Osteoblast (primary cell): ENCODE data around the gene CELF4. TPM values are rescaled to one million over a fixed set of nuclear protein-coding genes. Genes with fewer than 3 reads are reported as not detected.

ENCODE experiments used
- DNase-seq: peaks from one replicate; pipeline ENCODE4 v3.0.0; 2011; ENCODE audit warnings: low spot score, mixed read lengths; ENCODE audit not compliant: insufficient read length; ENCODE audit errors: missing footprints
- H2AFZ ChIP-seq: 2 replicates; pipeline ENCODE4 v1.6.0; 2011; ENCODE audit warnings: mild to moderate bottlenecking, low read length
- H3K27ac ChIP-seq: 2 replicates; pipeline ENCODE4 v1.5.1; 2011; ENCODE audit warnings: mild to moderate bottlenecking, low read depth, low read length, moderate library complexity
- H3K27me3 ChIP-seq: 2 replicates; pipeline ENCODE4 v1.6.0; 2012; ENCODE audit warnings: mild to moderate bottlenecking, control low read depth, inconsistent platforms, low read length, moderate library complexity; ENCODE audit not compliant: insufficient read depth
- H3K36me3 ChIP-seq: 2 replicates; pipeline ENCODE4 v1.5.1; 2011; ENCODE audit warnings: mild to moderate bottlenecking, low read length, control low read depth, moderate library complexity; ENCODE audit not compliant: insufficient read depth
- H3K4me1 ChIP-seq: 2 replicates; pipeline ENCODE4 v1.5.1; 2011; ENCODE audit warnings: mild to moderate bottlenecking, low read length, control low read depth, moderate library complexity; ENCODE audit not compliant: insufficient read depth
- H3K4me2 ChIP-seq: 2 replicates; pipeline ENCODE4 v1.6.0; 2011; ENCODE audit warnings: mild to moderate bottlenecking, low read length; ENCODE audit not compliant: insufficient read depth
- H3K4me3 ChIP-seq: fragments of 200-600 bp; sonication (generic); 3 replicates; pipeline ENCODE4 v1.5.1; 2012; ENCODE audit warnings: mild to moderate bottlenecking, low read length, inconsistent platforms; ENCODE audit not compliant: insufficient read depth
- H3K79me2 ChIP-seq: 2 replicates; pipeline ENCODE4 v1.6.0; 2012; ENCODE audit warnings: mild to moderate bottlenecking, low read length, control low read depth, inconsistent platforms; ENCODE audit not compliant: insufficient read depth
- H3K9me3 ChIP-seq: 2 replicates; pipeline ENCODE4 v1.5.1; 2011; ENCODE audit warnings: low read depth, low read length, control low read depth
- H4K20me1 ChIP-seq: 2 replicates; pipeline ENCODE4 v1.6.0; 2012; ENCODE audit warnings: mild to moderate bottlenecking, low read length, control low read depth; ENCODE audit not compliant: insufficient read depth
- total RNA-seq: library from RNA; depleted of rRNA; stranded (reverse); fragments of >200 nt; gene quantifications from 2 replicates; pipeline ENCODE4 v1.2.3, GENCODE V29; 2012
- TF ChIP-seq, protein P1 (sequence below): IDR thresholded peaks from 2 replicates; pipeline ENCODE4 v1.5.1; 2011; ENCODE audit warnings: mild to moderate bottlenecking, low read depth, low read length, moderate library complexity; ENCODE audit errors: extremely low read depth

The CELF4 gene
- total RNA-seq, 1 donor = not detected

DNA sequence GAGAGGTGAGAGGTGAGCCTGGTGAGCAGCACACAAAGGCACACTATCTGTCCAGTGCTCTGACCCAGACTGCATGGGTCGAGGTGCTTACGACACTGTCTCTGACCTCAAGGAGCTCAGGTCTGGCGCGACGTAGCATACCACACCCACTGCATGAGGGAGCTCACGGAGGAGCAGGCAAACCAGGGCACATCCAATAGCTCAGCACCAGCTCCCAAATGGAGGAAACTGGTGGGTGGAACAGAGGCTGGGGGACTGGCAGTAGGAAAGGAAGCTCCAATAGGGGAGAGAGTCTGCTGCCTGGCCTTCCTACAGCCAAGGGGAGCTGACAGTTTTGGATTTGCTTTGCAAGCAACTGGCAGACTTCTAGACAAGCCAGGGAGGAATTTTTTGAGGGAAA lies 36.3 kb downstream of the CELF4 start:
- H3K4me2 ChIP-seq = no peak overlapping the region
- H3K9me3 ChIP-seq = no peaks in the 10 kb centered on the region
- DNase-seq = no peak
- no peaks in the 10 kb centered on the region for H3K79me2 ChIP-seq
- H3K4me3 ChIP-seq = no peak overlapping the region
- H3K4me1 ChIP-seq = no peaks in the 10 kb centered on the region
- peaks cover 26% of the 10 kb centered on the region for H3K27me3 ChIP-seq
- H3K36me3 ChIP-seq = no peaks in the 10 kb centered on the region
- TF ChIP-seq, protein P1, sequence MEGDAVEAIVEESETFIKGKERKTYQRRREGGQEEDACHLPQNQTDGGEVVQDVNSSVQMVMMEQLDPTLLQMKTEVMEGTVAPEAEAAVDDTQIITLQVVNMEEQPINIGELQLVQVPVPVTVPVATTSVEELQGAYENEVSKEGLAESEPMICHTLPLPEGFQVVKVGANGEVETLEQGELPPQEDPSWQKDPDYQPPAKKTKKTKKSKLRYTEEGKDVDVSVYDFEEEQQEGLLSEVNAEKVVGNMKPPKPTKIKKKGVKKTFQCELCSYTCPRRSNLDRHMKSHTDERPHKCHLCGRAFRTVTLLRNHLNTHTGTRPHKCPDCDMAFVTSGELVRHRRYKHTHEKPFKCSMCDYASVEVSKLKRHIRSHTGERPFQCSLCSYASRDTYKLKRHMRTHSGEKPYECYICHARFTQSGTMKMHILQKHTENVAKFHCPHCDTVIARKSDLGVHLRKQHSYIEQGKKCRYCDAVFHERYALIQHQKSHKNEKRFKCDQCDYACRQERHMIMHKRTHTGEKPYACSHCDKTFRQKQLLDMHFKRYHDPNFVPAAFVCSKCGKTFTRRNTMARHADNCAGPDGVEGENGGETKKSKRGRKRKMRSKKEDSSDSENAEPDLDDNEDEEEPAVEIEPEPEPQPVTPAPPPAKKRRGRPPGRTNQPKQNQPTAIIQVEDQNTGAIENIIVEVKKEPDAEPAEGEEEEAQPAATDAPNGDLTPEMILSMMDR = no peak
- no peak overlapping the region for H3K27ac ChIP-seq
- no peak overlapping the region for H2AFZ ChIP-seq
- no peaks in the 10 kb centered on the region for H4K20me1 ChIP-seq

GRCh38 chr18:37527395-37527794 lies 38.2 kb downstream of the CELF4 start:
- Histone ChIP-seq H3K27ac (no peak overlapping the region), H3K4me1 (no peaks in the 10 kb centered on the region), H4K20me1 (no peaks in the 10 kb centered on the region), H3K79me2 (no peaks in the 10 kb centered on the region), H3K4me2 (no peak overlapping the region), H3K27me3 (peaks cover 39% of the 10 kb centered on the region), H3K9me3 (no peaks in the 10 kb centered on the region), H3K36me3 (no peaks in the 10 kb centered on the region), H3K4me3 (no peak overlapping the region), H2AFZ (no peak overlapping the region)
- no peak for DNase-seq
- TF ChIP-seq, protein P1 = no peak

DNA sequence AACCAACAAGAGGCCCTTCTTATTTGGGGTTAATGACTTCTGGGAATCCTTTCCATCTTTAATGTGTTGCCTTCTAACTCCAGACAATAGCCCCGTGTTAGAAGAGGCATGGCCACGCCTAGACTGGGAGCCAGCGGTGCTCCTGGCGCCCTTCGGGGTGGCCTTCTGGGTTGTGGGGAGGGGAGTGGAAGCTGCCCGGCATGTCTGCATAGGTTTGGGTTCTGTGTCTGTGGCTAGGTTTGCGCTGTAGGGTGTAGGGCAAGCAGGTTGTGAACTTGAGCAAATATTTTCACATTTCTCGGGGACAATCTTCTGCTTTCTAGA lies 40.4 kb downstream of the CELF4 start:
- no peak overlapping the region for H2AFZ ChIP-seq
- H3K79me2 ChIP-seq = no peaks in the 10 kb centered on the region
- no peaks in the 10 kb centered on the region for H3K9me3 ChIP-seq
- no peak for DNase-seq
- no peaks in the 10 kb centered on the region for H3K4me1 ChIP-seq
- no peak overlapping the region for H3K4me3 ChIP-seq
- no peak overlapping the region for H3K27ac ChIP-seq
- H4K20me1 ChIP-seq = no peaks in the 10 kb centered on the region
- no peak overlapping the region for H3K4me2 ChIP-seq
- TF ChIP-seq, protein P1 = no peak
- H3K36me3 ChIP-seq = no peaks in the 10 kb centered on the region
- peaks cover 39% of the 10 kb centered on the region for H3K27me3 ChIP-seq

DNA sequence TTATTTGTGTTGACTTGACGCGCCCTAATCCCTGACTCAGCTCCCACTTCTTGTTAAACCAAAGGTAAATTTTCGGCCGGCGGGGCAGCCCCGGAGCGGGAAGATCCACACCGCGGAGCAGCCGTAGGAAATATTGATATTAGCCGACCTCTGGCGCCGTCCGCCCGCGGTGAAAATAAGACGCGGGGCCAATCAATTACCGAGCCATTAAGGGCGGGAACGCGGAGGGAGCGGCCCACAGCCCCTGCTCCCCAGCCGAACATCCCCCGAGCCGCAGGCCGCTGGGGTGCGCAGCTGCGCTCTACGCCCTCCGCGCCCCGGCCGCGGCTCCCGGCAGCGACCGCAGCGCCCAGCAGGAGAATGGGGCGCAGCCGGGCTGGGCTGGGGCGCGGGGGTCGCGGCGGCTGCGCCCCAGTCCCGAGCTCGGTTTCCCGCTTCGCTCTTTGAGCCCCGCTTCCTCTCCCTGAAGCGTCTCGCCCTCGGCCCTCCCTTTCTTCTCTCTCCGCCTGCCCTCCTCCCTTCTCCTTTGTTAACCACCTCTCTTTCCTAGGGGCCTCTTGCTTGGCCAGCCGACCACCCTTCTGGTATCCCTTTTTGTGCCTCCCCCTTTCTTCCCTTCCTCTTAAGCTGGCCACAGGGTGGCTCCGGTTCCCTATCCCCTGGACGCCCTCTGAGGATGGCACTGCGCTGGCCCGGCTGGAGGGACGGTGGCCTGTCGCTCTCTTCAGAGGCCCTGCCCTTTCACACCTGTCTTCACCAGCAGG lies 40.9 kb downstream of the CELF4 start:
- H3K27ac ChIP-seq = no peak overlapping the region
- no peak overlapping the region for H3K4me3 ChIP-seq
- no peak for DNase-seq
- no peaks in the 10 kb centered on the region for H4K20me1 ChIP-seq
- H2AFZ ChIP-seq = no peak overlapping the region
- no peaks in the 10 kb centered on the region for H3K9me3 ChIP-seq
- H3K4me1 ChIP-seq = no peaks in the 10 kb centered on the region
- no peak overlapping the region for H3K4me2 ChIP-seq
- no peaks in the 10 kb centered on the region for H3K79me2 ChIP-seq
- H3K36me3 ChIP-seq = no peaks in the 10 kb centered on the region
- H3K27me3 ChIP-seq = peaks cover 39% of the 10 kb centered on the region
- TF ChIP-seq, protein P1 = no peak
